GM12878 (cell line): ENCODE measurements around the gene HORMAD1. TPM values are rescaled to one million over a fixed set of nuclear protein-coding genes. Genes with fewer than 3 reads are reported as not detected.

Source experiments
- BCL11A ChIP-seq: IDR thresholded peaks from 2 replicates; pipeline ENCODE4 v1.6.1; 2011; ENCODE audit warnings: low read depth, low read length
- CBX5 ChIP-seq: sonication (generic); IDR thresholded peaks from 2 replicates; pipeline ENCODE4 v1.6.1; 2016; ENCODE audit warnings: low read depth, moderate library complexity, mild to moderate bottlenecking, inconsistent platforms
- DPF2 ChIP-seq: fragments of 450-650 bp; IDR thresholded peaks from 2 replicates; pipeline ENCODE4 v1.6.1; 2017; ENCODE audit warnings: mild to moderate bottlenecking
- E2F8 ChIP-seq: fragments of 450-650 bp; IDR thresholded peaks from 2 replicates; pipeline ENCODE4 v1.6.1; 2018; ENCODE audit warnings: mild to moderate bottlenecking, low read depth, moderate library complexity; ENCODE audit not compliant: partially characterized antibody
- E4F1 ChIP-seq: fragments of 450-650 bp; IDR thresholded peaks from 2 replicates; pipeline ENCODE4 v1.6.1; 2018; ENCODE audit warnings: borderline replicate concordance, mild to moderate bottlenecking; ENCODE audit not compliant: partially characterized antibody
- FOXK2 ChIP-seq: fragments of 450-650 bp; IDR thresholded peaks from 2 replicates; pipeline ENCODE4 v1.6.1; 2017; ENCODE audit warnings: mild to moderate bottlenecking, moderate library complexity
- KLF5 ChIP-seq: fragments of 450-650 bp; IDR thresholded peaks from 2 replicates; pipeline ENCODE4 v1.6.1; 2014; ENCODE audit warnings: mild to moderate bottlenecking; ENCODE audit not compliant: partially characterized antibody
- NKRF ChIP-seq: fragments of 450-650 bp; conservative IDR thresholded peaks from 2 replicates; pipeline ENCODE4 v1.6.1; 2017; ENCODE audit warnings: mild to moderate bottlenecking, moderate library complexity
- NR2C1 ChIP-seq: fragments of 450-650 bp; IDR thresholded peaks from 2 replicates; pipeline ENCODE4 v1.6.1; 2017; ENCODE audit warnings: antibody characterized with exemption, mild to moderate bottlenecking, moderate library complexity
- NR2F1 ChIP-seq: fragments of 450-650 bp; conservative IDR thresholded peaks from 2 replicates; pipeline ENCODE4 v1.6.1; 2017; ENCODE audit warnings: mild to moderate bottlenecking
- RB1 ChIP-seq: fragments of 450-650 bp; formaldehyde crosslinking; IDR thresholded peaks from 2 replicates; pipeline ENCODE4 v1.6.1; 2017; ENCODE audit warnings: mild to moderate bottlenecking, borderline replicate concordance
- SIN3A ChIP-seq: IDR thresholded peaks from 2 replicates; pipeline ENCODE4 v1.6.1; 2012; ENCODE audit warnings: low read depth, low read length, improper control_type of control experiment
- TAF1 ChIP-seq: IDR thresholded peaks from 2 replicates; pipeline ENCODE4 v1.6.1; 2011; ENCODE audit warnings: mild to moderate bottlenecking, low read depth, low read length, borderline replicate concordance
- TCF7 ChIP-seq: IDR thresholded peaks from 2 replicates; pipeline ENCODE4 v1.6.1; 2014; ENCODE audit warnings: antibody characterized with exemption, borderline replicate concordance
- ZNF24 ChIP-seq: fragments of 450-650 bp; IDR thresholded peaks from 2 replicates; pipeline ENCODE4 v1.6.1; 2017; ENCODE audit warnings: antibody characterized with exemption, mild to moderate bottlenecking
- ZNF274 ChIP-seq: IDR thresholded peaks from one replicate; pipeline ENCODE4 v1.8.0; 2011; ENCODE audit not compliant: insufficient read length, insufficient read depth
- ZNF384 ChIP-seq: IDR thresholded peaks from 2 replicates; pipeline ENCODE4 v1.6.1; 2012; ENCODE audit warnings: low read depth, mild to moderate bottlenecking, low read length, improper control_type of control experiment, borderline replicate concordance
- ZNF622 ChIP-seq: fragments of 450-650 bp; IDR thresholded peaks from 2 replicates; pipeline ENCODE4 v1.6.1; 2017; ENCODE audit warnings: mild to moderate bottlenecking, inconsistent platforms
- ZNF687 ChIP-seq: fragments of 450-650 bp; IDR thresholded peaks from 2 replicates; pipeline ENCODE4 v1.6.1; 2017; ENCODE audit warnings: mild to moderate bottlenecking, moderate library complexity
- polyA plus RNA-seq, 11 experiments: library from polyadenylated mRNA; depleted of rRNA in 4 of 11; unstranded in 6 of 11; stranded (reverse) in 5 of 11; fragments of >200 nt; fragmentation: Nextera tagmentation in 4 of 11; fragmentation: Illumina TruSeq in 1 of 11; extraction: Ambion mirVana in 4 of 11; extraction: Trizol in 1 of 11; gene quantifications; 1 replicate in 1 of 11; 2 replicates in 10 of 11; pipeline versions ENCODE4 v1.2.1 to v1.2.3, GENCODE V29; 2011 to 2016; ENCODE audit warnings: inconsistent platforms in 2 of 11, missing spikeins in 2 of 11, low read depth in 1 of 11
- total RNA-seq, 4 experiments: library from RNA; depleted of rRNA in 3 of 4; stranded (reverse); fragments of >200 nt in 3 of 4; fragmentation: Illumina TruSeq in 1 of 4; extraction: Trizol in 1 of 4; gene quantifications; 2 replicates each; pipeline versions ENCODE4 v1.2.1 to v1.2.3, GENCODE V29; 2013 to 2021

Gene HORMAD1
- total and polyA plus RNA-seq, 10 of the 15 experiments (the other 5 are each of a cell fraction or from before 2014, with no cell fraction given), result 0.08 to 0.22 (median 0.20) TPM; not detected in 6

- TF ChIP-seq ZNF687 (no peak), TAF1 (0 out of 2 replicates have a peak, but pooled peaks have one; percentile 15), FOXK2 (no peak), ZNF622 (peak; percentile 77), BCL11A (no peak), E4F1 (no peak), E2F8 (no peak), NR2F1 (no peak), ZNF384 (no peak), SIN3A (peak; percentile 70; the same call in 1 of the 2 replicates), NKRF (peak; percentile 68), NR2C1 (no peak), ZNF274 (no peak), CBX5 (no peak), RB1 (0 out of 2 replicates have a peak, but pooled peaks have one; percentile 19), KLF5 (peak; percentile 39), DPF2 (peak; percentile 91), TCF7 (no peak), ZNF24 (no peak)
These were observed 23.4 kb downstream of the HORMAD1 start, which contains the start of gene GOLPH3L (continued) for GRCh38 chr1:150696995-150697927.
